Endothelial cell of umbilical vein (primary cell): Measurements from ENCODE around the gene SORCS1. TPM values are rescaled to one million over a fixed set of nuclear protein-coding genes. Genes with fewer than 3 reads are reported as not detected.

Experiments used
- BruUV-seq: library from RNA; stranded (reverse); fragments of 400-500 nt; replicated peaks from 2 replicates; lab custom pipeline; 2021; lab: Mats Ljungman, UMichigan
- CTCF ChIA-PET: fragments of 300-600, 350-600 bp; sonication (Branson Sonifier 250); formaldehyde crosslinking; loops from one replicate; lab custom pipeline; 2021; ENCODE audit warnings: antibody characterized with exemption, inconsistent platforms; lab: Charles Lee
- POLR2A ChIA-PET: fragments of 300-600, 350-600 bp; sonication (Branson Sonifier 250); formaldehyde crosslinking; loops from one replicate; lab custom pipeline; 2021; ENCODE audit warnings: antibody characterized with exemption, inconsistent platforms; lab: Charles Lee
- DNase-seq: peaks from one replicate; pipeline ENCODE4 v3.0.0-alpha.2; 2011; ENCODE audit warnings: low read depth, low spot score
- FAIRE-seq: peaks from 2 replicates; lab custom pipeline; 2011; peaks lifted over from hg19 to GRCh38; lab: Jason Lieb, UNC
- H2AFZ ChIP-seq: 2 replicates; pipeline ENCODE4 v1.6.0; 2012; ENCODE audit warnings: low read depth, low read length, control low read depth, inconsistent platforms
- H3K27ac ChIP-seq: 2 replicates; pipeline ENCODE4 v1.5.1; 2011; ENCODE audit warnings: low read depth, mild to moderate bottlenecking, control low read depth, low read length, moderate library complexity; ENCODE audit not compliant: insufficient read depth
- H3K27me3 ChIP-seq, 2 experiments: 2 replicates each; pipeline versions ENCODE4 v1.6.0 to v1.6.1; 2011; ENCODE audit warnings: low read length in 2 of 2, mixed read lengths in 1 of 2; ENCODE audit not compliant: control insufficient read depth in 2 of 2, insufficient read depth in 2 of 2
- H3K36me3 ChIP-seq, 2 experiments: 2 replicates in 1 of 2; 3 replicates in 1 of 2; pipeline ENCODE4 v1.5.1; 2011; ENCODE audit warnings: low read length in 2 of 2, mild to moderate bottlenecking in 1 of 2, moderate library complexity in 1 of 2; ENCODE audit not compliant: control insufficient read depth in 2 of 2, insufficient read depth in 2 of 2; ENCODE audit errors: extremely low read depth in 1 of 2
- H3K4me1 ChIP-seq: 3 replicates; pipeline ENCODE4 v1.5.1; 2011; ENCODE audit warnings: mild to moderate bottlenecking, low read length; ENCODE audit not compliant: control insufficient read depth, insufficient read depth; ENCODE audit errors: extremely low read depth
- H3K4me2 ChIP-seq: 2 replicates; pipeline ENCODE4 v1.6.1; 2011; ENCODE audit warnings: low read length, control low read depth, mixed read lengths; ENCODE audit not compliant: insufficient read depth
- H3K4me3 ChIP-seq, 3 experiments: fragments of 200-600 bp in 1 of 3; sonication (generic), shearing (Covaris generic) in 1 of 3; replicated peaks in 1 of 3; 2 replicates each; pipeline ENCODE4 v1.5.1; 2011 to 2016; ENCODE audit warnings: control low read depth in 3 of 3, low read length in 3 of 3, mild to moderate bottlenecking in 2 of 3, inconsistent platforms in 1 of 3, low read depth in 1 of 3, moderate library complexity in 1 of 3; ENCODE audit not compliant: insufficient read depth in 1 of 3
- H3K79me2 ChIP-seq: 2 replicates; pipeline ENCODE4 v1.6.0; 2012; ENCODE audit warnings: low read length, inconsistent platforms; ENCODE audit not compliant: control insufficient read depth, insufficient read depth
- H3K9ac ChIP-seq: replicated peaks from 2 replicates; pipeline ENCODE3; 2011; ENCODE audit warnings: low read length, control low read depth; ENCODE audit not compliant: insufficient read depth; ENCODE audit errors: extremely low read depth
- H3K9me1 ChIP-seq: replicated peaks from 3 replicates; pipeline ENCODE4 v1.6.0; 2011; ENCODE audit warnings: mild to moderate bottlenecking, low read length; ENCODE audit not compliant: control insufficient read depth, insufficient read depth; ENCODE audit errors: extremely low read depth
- H3K9me3 ChIP-seq: replicated peaks from 2 replicates; pipeline ENCODE4 v1.5.1; 2012; ENCODE audit warnings: low read length, inconsistent platforms; ENCODE audit not compliant: control insufficient read depth, insufficient read depth
- H4K20me1 ChIP-seq: replicated peaks from 2 replicates; pipeline ENCODE3; 2011; ENCODE audit warnings: mild to moderate bottlenecking, low read length; ENCODE audit not compliant: control insufficient read depth, insufficient read depth; ENCODE audit errors: extremely low read depth
- CTCF ChIP-seq, 2 donors: IDR thresholded peaks; 1 replicate in 1 of 2; 2 replicates in 1 of 2; pipeline ENCODE4 v1.5.1; 2011; ENCODE audit warnings: low read length in 2 of 2, mild to moderate bottlenecking in 2 of 2, moderate library complexity in 2 of 2, control low read depth in 1 of 2, inconsistent platforms in 1 of 2, low read depth in 1 of 2; ENCODE audit not compliant: insufficient read depth in 1 of 2; ENCODE audit errors: extremely low read depth in 1 of 2
- EZH2 ChIP-seq: IDR thresholded peaks from 2 replicates; pipeline ENCODE4 v1.6.1; 2012; ENCODE audit warnings: borderline replicate concordance, low read depth, mild to moderate bottlenecking, moderate library complexity, low read length, inconsistent platforms; ENCODE audit not compliant: severe bottlenecking
- FOS ChIP-seq: IDR thresholded peaks from 2 replicates; pipeline ENCODE4 v1.6.1; 2011; ENCODE audit warnings: mild to moderate bottlenecking, low read length, moderate library complexity, borderline replicate concordance; ENCODE audit not compliant: insufficient read depth
- GATA2 ChIP-seq: IDR thresholded peaks from 2 replicates; pipeline ENCODE4 v1.7.0; 2011; ENCODE audit warnings: low read depth, mild to moderate bottlenecking, moderate library complexity, mixed read lengths, low read length; ENCODE audit not compliant: insufficient read length, insufficient read depth
- JUN ChIP-seq: IDR thresholded peaks from 2 replicates; pipeline ENCODE4 v1.6.1; 2011; ENCODE audit warnings: borderline replicate concordance, low read depth; ENCODE audit not compliant: insufficient read length, insufficient read depth
- MAX ChIP-seq: IDR thresholded peaks from 2 replicates; pipeline ENCODE4 v1.6.1; 2011; ENCODE audit not compliant: insufficient read depth, insufficient read length
- MYC ChIP-seq: IDR thresholded peaks from one replicate; pipeline ENCODE4 v1.6.1; 2011; ENCODE audit warnings: mild to moderate bottlenecking, low read depth, low read length
- POLR2A ChIP-seq: IDR thresholded peaks from 2 replicates; pipeline ENCODE4 v1.6.1; 2012; ENCODE audit warnings: low read depth, mild to moderate bottlenecking, control low read depth, low read length
- POLR2AphosphoS5 ChIP-seq: IDR thresholded peaks from 2 replicates; pipeline ENCODE4 v1.6.1; 2012; ENCODE audit warnings: low read depth, mild to moderate bottlenecking, control low read depth, low read length, moderate library complexity; ENCODE audit not compliant: insufficient read depth
- dilution Hi-C: fragments of 300-500 bp; cut with MboI; formaldehyde crosslinking; loops from one replicate; pipeline ENCODE4 v1.15.0; 2019; ENCODE audit warnings: low sequenced_read_pairs; ENCODE audit not compliant: extremely low pct_ligation_motif_present
- intact Hi-C: fragments of 100-400 bp; cut with micrococcal nuclease; formaldehyde crosslinking; loops from one replicate; pipeline ENCODE4 v1.10.0; 2022
- polyA plus RNA-seq, 4 experiments: library from polyadenylated mRNA; depleted of rRNA in 3 of 4; stranded (reverse) in 3 of 4; unstranded in 1 of 4; fragments of >200 nt; gene quantifications; 2 replicates each; pipeline versions ENCODE4 v1.2.1 to v1.2.3, GENCODE V29; 2011 to 2012; ENCODE audit warnings: missing spikeins in 1 of 4
- total RNA-seq: library from RNA; stranded (reverse); gene quantifications from 2 replicates; pipeline ENCODE4 v1.2.3, GENCODE V29; 2021

SORCS1 gene
- total and polyA plus RNA-seq, 2 donors (not counting 3 experiments of a cell fraction or from before 2014, with no cell fraction given), result not detected

GRCh38 chr10:106874604-106874889 lies 290.0 kb downstream of the SORCS1 start:
- FAIRE-seq (no peak), DNase-seq (no peak)
- H2AFZ ChIP-seq, result no peak overlapping the region
- H3K9me3 ChIP-seq, result peaks cover 2% of the 10 kb centered on the region
- no peak overlapping the region for H3K4me3 ChIP-seq
- H3K4me1 ChIP-seq, result no peaks in the 10 kb centered on the region
- dilution Hi-C loops (no loop called here), intact Hi-C loops (no loop called here)
- no peaks in the 10 kb centered on the region for H3K9me1 ChIP-seq
- TF ChIP-seq POLR2A, result no peak
- TF ChIP-seq FOS, result no peak
- TF ChIP-seq MYC, result no peak
- TF ChIP-seq GATA2, result no peak
- no peak for TF ChIP-seq MAX
- no peak for TF ChIP-seq POLR2AphosphoS5
- TF ChIP-seq CTCF (IDR thresholded peaks at IDR 0.05; ENCODE audit: extremely low read depth in 1 of 2, insufficient read depth in 1 of 2, low read depth in 1 of 2, low read length in 2 of 2), result no peak
- TF ChIP-seq JUN, result no peak
- no peak for TF ChIP-seq EZH2
- H3K27me3 ChIP-seq, result no peaks in the 10 kb centered on the region
- ChIA-PET CTCF (no interaction called here), POLR2A (no interaction called here)
- no TSS peak for BruUV-seq
- H4K20me1 ChIP-seq, result no peaks in the 10 kb centered on the region
- H3K36me3 ChIP-seq, result no peaks in the 10 kb centered on the region
- H3K27ac ChIP-seq, result no peak overlapping the region
- H3K4me2 ChIP-seq, result no peak overlapping the region
- no peak overlapping the region for H3K9ac ChIP-seq
- no peaks in the 10 kb centered on the region for H3K79me2 ChIP-seq
